ENCODE measurements around the gene NUMB.

- TF ChIP-seq EGR1 (IDR thresholded peaks at IDR 0.05; ENCODE audit: low read depth in 2 of 2) (no peak), CTCF (IDR thresholded peaks at IDR 0.05; ENCODE audit: low read depth, low read length, missing input control) (no peak), MAX (IDR thresholded peaks at IDR 0.05) (no peak), ZBTB33 (IDR thresholded peaks at IDR 0.05) (no peak), TAF1 (conservative IDR thresholded peaks at IDR 0.05) (no peak), REST (IDR thresholded peaks at IDR 0.05) (no peak), RXRA (IDR thresholded peaks at IDR 0.05) (no peak), ATF3 (IDR thresholded peaks at IDR 0.05) (no peak), JUND (IDR thresholded peaks at IDR 0.05) (no peak)
These were observed 181.5 kb downstream of the NUMB start for GRCh38 chr14:73276836-73277235.
